Peyer's patch (tissue), 4 donors: Measurements from ENCODE around the gene EPHB1.

Experiments used
- CTCF ChIP-seq, 6 experiments: fragments of 450-650 bp in 4 of 6; fragments of 200-600 bp in 2 of 6; sonication (generic) in 1 of 6; IDR thresholded peaks; one replicate each; pipeline ENCODE4 v1.5.1; 2017 to 2019; ENCODE audit warnings: antibody characterized with exemption in 6 of 6, mild to moderate bottlenecking in 3 of 6, moderate library complexity in 1 of 6
- POLR2A ChIP-seq, 2 donors: fragments of 450-650 bp; IDR thresholded peaks; one replicate each; pipeline ENCODE4 v1.5.1; 2017; ENCODE audit warnings: antibody characterized with exemption in 2 of 2, mild to moderate bottlenecking in 2 of 2, moderate library complexity in 2 of 2

GRCh38 chr3:135085652-135086436 is 290.8 kb downstream of the EPHB1 start:
- TF ChIP-seq POLR2A (IDR thresholded peaks at IDR 0.05), result no peak
- TF ChIP-seq CTCF (IDR thresholded peaks at IDR 0.05), result no peak
